A549 (cell line): ENCODE data around the gene KANSL3. TPM values are rescaled to one million over a fixed set of nuclear protein-coding genes. Genes with fewer than 3 reads are reported as not detected.
A peak's percentile ranks its signal among the peaks of the same experiment; 100 is the strongest.
"Not testable (repeated sequence)": the region's sequence is repeated elsewhere in the genome, so short reads cannot be mapped to it uniquely, and the experiment has no call there.

Source experiments
- ATAC-seq, 2 experiments: fragments of 200-7000 bp in 1 of 2; fragments of >200 bp in 1 of 2; cut with Nextera tagmentation in 1 of 2; cut with Tn5 transposase in 1 of 2; 3 replicates each; pipeline versions ENCODE4 v1.8.0 to v1.9.1; 2018 to 2020; ENCODE audit warnings: mild to moderate bottlenecking in 1 of 2, moderate library complexity in 1 of 2
- CTCF ChIA-PET: fragments of 300-600 bp; sonication (Branson Sonifier 250); formaldehyde crosslinking; extraction: SDS; loops from one replicate; lab custom pipeline; 2021; ENCODE audit warnings: antibody characterized with exemption, inconsistent platforms; lab: Yijun Ruan, JAX
- POLR2A ChIA-PET: fragments of 350-600 bp; formaldehyde crosslinking; extraction: SDS; loops from one replicate; lab custom pipeline; 2021; ENCODE audit warnings: antibody characterized with exemption, inconsistent platforms; lab: Yijun Ruan, JAX
- DNase-seq, 2 experiments: peaks; one replicate each; pipeline versions ENCODE4 v3.0.0 to v3.0.0-alpha.2; 2011 to 2016; ENCODE audit warnings: low read depth in 1 of 2, low spot score in 1 of 2
- FAIRE-seq: peaks from 2 replicates; lab custom pipeline; 2011; peaks lifted over from hg19 to GRCh38; lab: Jason Lieb, UNC
- H3K27ac ChIP-seq, 2 experiments: fragments of >200 bp; sonication (Bioruptor Twin); formaldehyde crosslinking; 3 replicates each; pipeline ENCODE4 v1.5.1; 2016 to 2017
- H3K4me1 ChIP-seq: fragments of >200 bp; sonication (Bioruptor Twin); formaldehyde crosslinking; 3 replicates; pipeline ENCODE4 v1.6.1; 2016
- H3K4me2 ChIP-seq: fragments of >200 bp; sonication (Bioruptor Twin); formaldehyde crosslinking; 3 replicates; pipeline ENCODE4 v1.6.1; 2016
- H3K4me3 ChIP-seq: fragments of >200 bp; sonication (Bioruptor Twin); formaldehyde crosslinking; 3 replicates; pipeline ENCODE4 v1.5.1; 2016
- H3K9me3 ChIP-seq: fragments of >200 bp; sonication (Bioruptor Twin); formaldehyde crosslinking; 3 replicates; pipeline ENCODE4 v1.6.1; 2016
- BCL3 ChIP-seq: fragments of >200 bp; sonication (Bioruptor Twin); formaldehyde crosslinking; IDR thresholded peaks from 3 replicates; pipeline ENCODE4 v1.6.1; 2016
- BHLHE40 ChIP-seq: IDR thresholded peaks from 2 replicates; pipeline ENCODE4 v1.6.1; 2012; ENCODE audit warnings: low read depth, low read length, inconsistent platforms
- CEBPB ChIP-seq, 2 experiments: fragments of >200 bp in 1 of 2; sonication (Bioruptor Twin) in 1 of 2; formaldehyde crosslinking in 1 of 2; IDR thresholded peaks; 2 replicates each; pipeline ENCODE4 v1.6.1; 2012 to 2016
- CTCF ChIP-seq: fragments of >200 bp; sonication (Bioruptor Twin); formaldehyde crosslinking; IDR thresholded peaks from 3 replicates; pipeline ENCODE4 v1.5.1; 2016
- E2F6 ChIP-seq: IDR thresholded peaks from 2 replicates; pipeline ENCODE4 v1.6.1; 2012; ENCODE audit warnings: low read depth, borderline replicate concordance
- EHF ChIP-seq: fragments of 250-450 bp; sonication (Bioruptor Pico); IDR thresholded peaks from 2 replicates; pipeline ENCODE4 v1.5.0; 2020; ENCODE audit warnings: mild to moderate bottlenecking
- ELK1 ChIP-seq: fragments of 150-350 bp; IDR thresholded peaks from 2 replicates; pipeline ENCODE4 v1.6.1; 2014; ENCODE audit warnings: low read depth, mild to moderate bottlenecking, low read length
- GATA3 ChIP-seq: IDR thresholded peaks from 2 replicates; pipeline ENCODE4 v1.6.1; 2012; ENCODE audit warnings: borderline replicate concordance
- HOXA7 ChIP-seq: fragments of 250-450 bp; sonication (Bioruptor Pico); IDR thresholded peaks from 2 replicates; pipeline ENCODE4 v1.5.0; 2020; ENCODE audit warnings: mild to moderate bottlenecking, moderate library complexity
- HOXB13 ChIP-seq: fragments of 250-450 bp; sonication (Bioruptor Pico); IDR thresholded peaks from 2 replicates; pipeline ENCODE4 v1.5.0; 2020; ENCODE audit warnings: low read depth, mild to moderate bottlenecking, moderate library complexity
- JUN ChIP-seq, 2 experiments: fragments of >200 bp; sonication (Bioruptor Twin); formaldehyde crosslinking; IDR thresholded peaks; 2 replicates in 1 of 2; 3 replicates in 1 of 2; pipeline ENCODE4 v1.6.1; 2016 to 2017
- JUNB ChIP-seq: fragments of >200 bp; sonication (Bioruptor Twin); formaldehyde crosslinking; IDR thresholded peaks from 2 replicates; pipeline ENCODE4 v1.6.1; 2016
- KDM1A ChIP-seq: fragments of 200-600 bp; sonication (generic); IDR thresholded peaks from 2 replicates; pipeline ENCODE4 v1.6.1; 2016; ENCODE audit warnings: low read depth, mild to moderate bottlenecking
- MAFK ChIP-seq: fragments of 450-650 bp; IDR thresholded peaks from 2 replicates; pipeline ENCODE4 v1.6.1; 2014; ENCODE audit not compliant: partially characterized antibody
- MYC ChIP-seq: IDR thresholded peaks from 2 replicates; pipeline ENCODE4 v1.6.1; 2012; ENCODE audit warnings: mild to moderate bottlenecking, inconsistent platforms, low read length, improper control_type of control experiment, borderline replicate concordance
- PHF8 ChIP-seq: fragments of 200-600 bp; sonication (generic); IDR thresholded peaks from 2 replicates; pipeline ENCODE4 v1.6.1; 2016; ENCODE audit warnings: low read depth, mild to moderate bottlenecking, antibody characterized with exemption, moderate library complexity, borderline replicate concordance
- RAD21 ChIP-seq, 2 experiments: fragments of >200 bp in 1 of 2; sonication (Bioruptor Twin) in 1 of 2; formaldehyde crosslinking in 1 of 2; IDR thresholded peaks in 1 of 2; conservative IDR thresholded peaks in 1 of 2; 2 replicates in 1 of 2; 3 replicates in 1 of 2; pipeline ENCODE4 v1.6.1; 2012 to 2018; ENCODE audit warnings: inconsistent platforms in 1 of 2
- RCOR1 ChIP-seq: fragments of 150-350 bp; IDR thresholded peaks from 2 replicates; pipeline ENCODE4 v1.6.1; 2014; ENCODE audit warnings: antibody characterized with exemption, low read length, low read depth
- SMC3 ChIP-seq: fragments of >200 bp; sonication (Bioruptor Twin); formaldehyde crosslinking; IDR thresholded peaks from 3 replicates; pipeline ENCODE4 v1.6.1; 2018; ENCODE audit warnings: inconsistent platforms
- SREBF2 ChIP-seq: fragments of 450-650 bp; IDR thresholded peaks from 2 replicates; pipeline ENCODE4 v1.6.1; 2014; ENCODE audit warnings: mild to moderate bottlenecking, moderate library complexity
- TFCP2L1 ChIP-seq: fragments of 250-450 bp; sonication (Bioruptor Pico); IDR thresholded peaks from 2 replicates; pipeline ENCODE4 v1.5.0; 2021; ENCODE audit warnings: mild to moderate bottlenecking
- USF2 ChIP-seq: fragments of 450-650 bp; IDR thresholded peaks from 2 replicates; pipeline ENCODE4 v1.6.1; 2014; ENCODE audit warnings: antibody characterized with exemption
- ZC3H11A ChIP-seq: fragments of 450-650 bp; IDR thresholded peaks from 2 replicates; pipeline ENCODE4 v1.6.1; 2014; ENCODE audit warnings: antibody characterized with exemption, mild to moderate bottlenecking
- WGBS: methylation state at CpG from one replicate; pipeline ENCODE4 v1.1.6; 2017; ENCODE audit errors: missing lambda C conversion rate; 5-methylcytosine and 5-hydroxymethylcytosine counted together
- polyA plus RNA-seq, 4 experiments: library from polyadenylated mRNA; depleted of rRNA in 3 of 4; stranded (reverse); fragments of >200 nt; fragmentation: RNase III in 1 of 4; extraction: RNeasy Plus Mini Kit Qiagen cat#74134 plus additional on column Dnase treatment in 1 of 4; gene quantifications; 2 replicates in 3 of 4; 3 replicates in 1 of 4; pipeline ENCODE4 v1.2.3, GENCODE V29; 2011 to 2017

Gene KANSL3
- polyA plus RNA-seq, 2 of the 4 experiments (the other 2 are of a cell fraction) = 23.0 to 25.2 TPM

- peaks cover 54% of the 10 kb centered on the region for H3K4me1 ChIP-seq
- FAIRE-seq (no peak), DNase-seq (peak; percentile 37 to 69), ATAC-seq (peak in 1 of 2 experiments; percentile 48; a peak in 3 of 6 replicates)
- POLR2A ChIA-PET = interaction anchor here (0.5 to 1.0 kb wide), 3 partner anchors 84 to 262 kb away, joined by 3 read pairs; partner anchors contain the start of genes CNNM3 and KANSL3
- 53% methylated on average over 28 of the region's 35 CpGs for WGBS
- no peak for TF ChIP-seq HOXB13 (CRISPR knock-in tag)
- TF ChIP-seq RCOR1 = no peak
- no peak for TF ChIP-seq JUNB
- no peak for TF ChIP-seq ZC3H11A
- no peak for TF ChIP-seq JUN (IDR thresholded peaks at IDR 0.05)
- TF ChIP-seq SREBF2 = no peak
- TF ChIP-seq RAD21 (conservative IDR thresholded peaks at IDR 0.05 in 1 of 2, IDR thresholded peaks at IDR 0.05 in 1 of 2) = peak; percentile 60 to 61
- no peak for TF ChIP-seq HOXA7 (CRISPR knock-in tag)
- no peak for TF ChIP-seq TFCP2L1 (CRISPR knock-in tag)
- no peak for TF ChIP-seq MYC
- TF ChIP-seq PHF8 = no peak
- no peak for TF ChIP-seq BCL3
- TF ChIP-seq E2F6 = no peak
- no peak for TF ChIP-seq CEBPB (IDR thresholded peaks at IDR 0.05)
- no peak for TF ChIP-seq USF2
- no peak for TF ChIP-seq KDM1A
- TF ChIP-seq CTCF = peak; percentile 74
- no peak for TF ChIP-seq GATA3
- TF ChIP-seq BHLHE40 = no peak
- no peak for TF ChIP-seq MAFK
- TF ChIP-seq ELK1 = no peak
- peak; percentile 53; the same call in 2 of the 3 replicates for TF ChIP-seq SMC3
- TF ChIP-seq EHF (CRISPR knock-in tag) = no peak
- 0 out of 3 replicates have a peak, but pooled peaks cover 3% of the 10 kb centered on the region for H3K9me3 ChIP-seq
- peak overlapping the region; percentile 87 to 88 for H3K27ac ChIP-seq
- no peak overlapping the region for H3K4me3 ChIP-seq
- H3K4me2 ChIP-seq = peak overlapping the region; percentile 24; the same call in 2 of the 3 replicates
- CTCF ChIA-PET = interaction anchor here (0.6 to 12.0 kb wide), 41 partner anchors 11 to 396 kb away, joined by 3 to 186 read pairs (median 5); partner anchors contain the start of genes ANKRD39, CNNM4 and NEURL3
Measured at GRCh38 chr2:96554293-96555145, 83.6 kb downstream of the KANSL3 start.

GRCh38 chr2:96553957-96554292 lies 84.2 kb downstream of the KANSL3 start:
- H3K4me3 ChIP-seq, FAIRE-seq, H3K9me3 ChIP-seq, DNase-seq, ATAC-seq: not testable (repeated sequence)
- ChIA-PET POLR2A (interaction anchor here (0.5 to 1.0 kb wide), 3 partner anchors 84 to 262 kb away, joined by 3 read pairs; partner anchors contain the start of genes CNNM3 and KANSL3), CTCF (interaction anchor here (0.6 to 12.0 kb wide), 35 partner anchors 11 to 397 kb away, joined by 3 to 186 read pairs (median 6); partner anchors contain the start of genes ANKRD39, CNNM4 and NEURL3)
- peak overlapping the region; percentile 24; the same call in 1 of the 3 replicates for H3K4me2 ChIP-seq
- 78% methylated on average over 9 of the region's 9 CpGs for WGBS
- H3K4me1 ChIP-seq = peaks cover 56% of the 10 kb centered on the region
- H3K27ac ChIP-seq = peak overlapping the region; percentile 46 to 88; a peak in 4 of 6 replicates
